Activated CD4-positive, alpha-beta T cell treated with anti-CD3 and anti-CD28 coated beads for 48 hours (primary cell): ENCODE data around the gene ACOXL.
"Not testable (repeated sequence)": the region's sequence is repeated elsewhere in the genome, so short reads cannot be mapped to it uniquely, and the experiment has no call there.

Experiments
- DNase-seq: peaks from one replicate; pipeline ENCODE4 v3.0.0-alpha.2; 2020

ACOXL gene

GRCh38 chr2:110834134-110834827 lies 101.9 kb downstream of the ACOXL start:
- no peak for DNase-seq

- DNase-seq = no peak
Observed at GRCh38 chr2:110836671-110837070, 104.3 kb downstream of the ACOXL start.

GRCh38 chr2:110837446-110838409 lies 105.4 kb downstream of the ACOXL start:
- no peak for DNase-seq

DNA sequence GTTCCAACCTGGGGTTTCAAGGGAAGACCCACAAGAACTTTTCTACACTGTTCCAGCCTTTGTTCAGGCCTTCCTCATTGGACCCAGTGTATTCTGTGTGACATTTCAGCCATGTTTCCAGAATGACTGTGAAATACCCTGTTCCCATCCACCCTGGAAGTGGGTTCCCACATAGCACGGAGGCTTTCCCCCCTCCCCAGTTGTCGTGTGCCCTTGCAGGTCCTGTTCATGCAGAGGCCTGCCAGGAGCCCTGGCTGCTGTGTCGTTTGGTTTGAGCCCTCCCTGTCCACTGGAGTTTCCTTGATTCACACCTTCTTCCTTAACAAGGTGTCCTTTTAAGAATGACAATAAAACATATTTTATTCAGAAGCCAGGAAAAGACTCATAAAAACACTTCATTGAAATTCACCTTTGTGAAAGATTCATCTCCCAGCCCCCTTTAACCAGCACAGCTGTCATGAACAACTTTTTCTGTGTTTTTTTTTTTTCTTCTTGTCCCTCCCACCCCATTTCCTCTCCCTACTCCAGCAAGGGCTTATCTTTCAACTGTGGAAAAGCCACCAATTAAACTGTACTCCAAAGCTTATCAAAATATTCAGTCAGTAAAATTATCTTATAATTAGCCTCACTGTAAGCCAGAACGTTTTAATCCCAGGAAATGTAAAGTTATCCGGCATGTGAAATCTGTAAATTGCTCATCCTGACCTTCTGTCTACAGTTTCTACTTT lies 106.4 kb downstream of the ACOXL start:
- no peak for DNase-seq

DNA sequence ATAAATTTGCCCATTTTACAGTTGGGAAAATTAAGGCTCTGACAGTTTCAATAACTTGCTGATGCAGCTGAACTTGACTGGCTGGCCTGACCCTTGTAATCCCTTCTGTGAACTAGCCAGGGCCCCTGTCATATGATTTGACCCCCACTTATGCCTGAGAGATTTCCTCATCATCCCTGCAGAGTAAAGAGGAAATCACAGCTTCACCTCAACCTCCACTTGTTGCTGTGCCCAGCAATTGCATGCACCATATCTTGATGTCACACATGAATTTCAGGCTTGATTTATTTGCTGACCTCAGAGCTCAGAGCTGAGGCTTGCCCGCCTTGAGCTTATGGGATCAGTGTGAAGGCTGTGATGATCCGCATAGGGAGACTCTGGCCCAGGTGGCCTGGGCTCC lies 108.1 kb downstream of the ACOXL start:
- no peak for DNase-seq

DNA sequence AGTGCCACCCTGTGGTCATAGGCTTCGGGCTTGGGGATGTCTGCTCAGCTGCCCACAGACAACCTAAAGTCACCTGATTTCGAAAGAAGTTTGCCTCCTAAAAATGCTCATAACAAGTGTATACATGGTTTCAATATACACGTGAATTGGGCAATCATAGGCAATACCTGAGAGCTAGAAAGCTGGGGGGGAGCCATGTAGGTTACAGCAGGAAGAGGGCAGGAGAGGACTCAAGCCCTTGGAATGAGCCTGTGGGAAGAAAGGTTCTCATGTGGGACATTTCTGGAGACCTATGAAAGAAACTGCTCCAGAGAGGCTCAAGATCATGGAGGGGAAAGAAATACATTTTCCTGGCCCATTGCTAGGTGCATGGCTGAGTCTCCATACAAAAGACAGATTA lies 109.7 kb downstream of the ACOXL start:
- no peak for DNase-seq

GRCh38 chr2:110843496-110843895 lies 111.1 kb downstream of the ACOXL start:
- no peak for DNase-seq

- no peak for DNase-seq
Observed at GRCh38 chr2:110843959-110844510, 111.7 kb downstream of the ACOXL start.

GRCh38 chr2:110847651-110848050 lies 115.3 kb downstream of the ACOXL start:
- no peak for DNase-seq

- DNase-seq = no peak
Observed at GRCh38 chr2:110848071-110848470, 115.7 kb downstream of the ACOXL start.

- no peak for DNase-seq
Observed at GRCh38 chr2:110848519-110849030, 116.2 kb downstream of the ACOXL start.

DNA sequence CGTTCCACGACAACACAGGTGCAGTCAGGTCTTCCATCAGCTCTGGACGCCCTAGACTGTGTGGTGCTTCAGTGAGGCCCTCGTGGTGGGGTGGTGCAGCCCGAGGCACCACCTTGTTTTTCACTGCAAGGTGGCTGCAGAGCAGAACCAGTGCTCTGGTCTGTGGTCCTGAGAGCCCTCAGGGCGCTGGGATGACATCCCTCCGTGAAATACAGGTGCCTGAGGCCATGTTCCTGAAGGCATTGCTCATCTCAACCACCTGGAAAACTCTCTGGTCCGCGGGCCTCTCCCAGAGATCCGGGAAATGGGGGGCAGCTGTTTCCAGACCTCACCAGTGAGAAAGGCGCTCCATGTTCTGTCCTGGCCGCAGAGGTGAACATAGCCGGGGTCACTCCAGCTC lies 119.2 kb downstream of the ACOXL start:
- DNase-seq = no peak

DNA sequence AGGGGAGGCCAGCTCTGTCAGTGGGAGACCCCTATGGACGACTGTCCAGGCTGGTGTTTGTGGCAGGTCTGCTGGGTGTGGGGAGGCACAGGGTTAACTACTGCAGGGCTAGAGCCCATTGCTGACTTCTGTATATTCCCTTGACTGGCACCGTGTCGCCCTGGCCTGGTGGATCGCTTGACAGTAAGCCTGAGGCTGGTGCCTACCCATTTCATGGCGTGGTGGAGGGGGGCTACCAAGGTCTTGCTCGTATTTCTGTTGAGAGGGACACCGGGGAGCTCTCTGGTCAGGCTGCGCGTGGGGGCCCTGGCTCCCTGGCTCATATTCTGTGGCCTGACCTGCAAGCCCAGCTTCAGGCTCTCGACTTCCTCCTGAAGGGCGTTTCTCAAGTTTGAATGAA lies 119.7 kb downstream of the ACOXL start:
- DNase-seq = no peak

GRCh38 chr2:110852541-110853263 lies 120.3 kb downstream of the ACOXL start:
- no peak for DNase-seq

DNA sequence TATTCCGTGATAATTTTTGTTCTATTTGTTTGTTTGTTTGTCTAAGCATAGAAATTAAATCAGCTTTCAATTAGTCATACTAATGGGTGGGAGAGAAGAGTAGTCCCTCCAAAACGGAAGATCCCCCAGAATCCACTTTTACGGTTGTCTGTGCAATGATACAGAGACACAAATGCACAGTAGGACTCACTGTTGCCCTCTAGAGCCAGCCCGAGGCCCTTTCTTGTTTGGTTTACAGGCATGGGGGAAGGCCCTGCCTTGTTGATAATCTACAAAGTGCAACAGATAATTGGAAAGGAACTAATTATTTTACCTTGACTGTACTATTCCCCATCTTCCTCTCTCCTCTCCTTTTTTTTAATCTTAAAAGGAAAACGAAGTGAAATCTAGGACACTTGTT lies 121.1 kb downstream of the ACOXL start:
- peak; percentile 75 for DNase-seq

DNA sequence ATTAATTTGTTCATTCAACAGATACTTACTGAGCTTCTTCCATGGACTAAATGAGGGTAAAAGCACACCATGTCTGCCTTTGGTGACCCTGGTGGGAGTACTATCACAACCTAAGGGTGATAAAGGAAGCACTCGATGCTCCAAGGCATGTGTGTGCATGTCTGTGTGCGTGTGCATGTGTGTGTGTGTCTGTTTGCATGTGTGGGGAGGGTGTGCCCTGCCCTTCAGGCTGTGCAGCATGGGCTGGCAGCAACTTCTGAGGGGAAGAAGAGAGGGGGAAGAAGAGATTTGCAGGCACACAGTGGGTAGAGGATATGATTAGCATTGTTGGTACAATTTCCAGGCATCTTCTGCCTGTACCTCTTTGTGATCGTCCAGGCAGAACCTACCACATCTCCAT lies 121.6 kb downstream of the ACOXL start:
- DNase-seq = no peak

GRCh38 chr2:110854355-110855081 lies 122.1 kb downstream of the ACOXL start:
- DNase-seq = no peak

DNA sequence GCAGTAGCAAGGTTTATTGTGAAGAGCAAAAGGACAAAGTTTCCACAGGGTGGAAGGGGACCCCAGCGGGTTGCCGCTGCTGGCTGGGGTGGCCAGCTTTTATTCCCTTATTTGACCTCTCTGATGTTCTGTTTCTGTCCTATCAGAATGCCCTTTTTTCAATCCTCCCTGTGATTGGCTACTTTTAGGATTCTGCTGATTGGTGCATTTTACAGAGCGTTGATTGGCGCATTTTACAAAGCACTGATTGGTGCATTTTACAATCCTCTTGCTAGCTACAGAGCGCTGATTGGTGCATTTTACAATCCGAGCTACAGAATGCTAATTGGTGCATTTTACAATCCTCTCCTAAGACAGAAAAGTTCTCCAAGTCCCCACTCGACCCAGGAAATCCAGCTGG lies 123.5 kb downstream of the ACOXL start:
- DNase-seq = not testable (repeated sequence)

GRCh38 chr2:110858135-110858725 lies 125.9 kb downstream of the ACOXL start:
- peak; percentile 76 for DNase-seq

DNA sequence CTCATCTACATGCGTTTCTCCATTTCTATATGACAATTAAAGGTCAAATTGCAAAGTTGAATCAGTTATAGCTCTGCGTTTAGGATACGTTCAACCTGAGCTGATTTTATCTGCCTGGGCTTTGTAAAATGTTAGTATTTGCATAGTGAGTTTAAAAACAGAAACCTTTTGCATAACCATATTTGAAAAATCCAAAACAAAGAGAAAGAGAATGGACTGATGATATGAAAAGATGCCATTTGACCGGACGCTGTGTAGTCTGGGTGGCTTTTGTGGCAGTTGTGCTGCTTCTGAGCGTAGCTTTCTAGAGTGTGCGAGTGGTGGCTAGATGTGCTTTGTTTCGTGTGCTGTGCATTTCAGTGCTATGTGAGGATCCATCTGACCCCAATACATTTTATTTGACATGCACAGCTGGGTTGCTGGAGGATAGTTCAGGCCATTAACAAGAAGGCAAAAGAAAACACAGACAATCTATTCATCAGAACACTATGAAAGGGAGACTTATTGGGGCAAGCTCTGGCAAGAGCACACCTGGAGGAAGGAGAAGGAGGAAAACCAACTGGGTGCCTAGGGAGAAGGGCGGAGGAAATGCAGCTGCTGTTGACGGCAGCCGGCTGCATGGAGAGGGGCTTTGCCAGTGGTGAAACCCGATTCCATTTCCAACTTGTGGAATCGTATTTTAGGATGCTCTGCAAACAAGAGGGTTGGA lies 126.8 kb downstream of the ACOXL start:
- no peak for DNase-seq
